Neural progenitor cell (in vitro differentiated cells): ENCODE measurements around the gene COL26A1. TPM values are rescaled to one million over a fixed set of nuclear protein-coding genes. Genes with fewer than 3 reads are reported as not detected.

Source experiments
- DNase-seq: peaks from one replicate; pipeline ENCODE4 v3.0.0-alpha.2; 2016; ENCODE audit warnings: low spot score
- H2AFZ ChIP-seq: fragments of 200-600 bp; sonication (generic); replicated peaks from 2 replicates; pipeline ENCODE4 v1.6.1; 2016; ENCODE audit warnings: antibody characterized with exemption
- H3F3A ChIP-seq: fragments of 200-600 bp; sonication (generic); 2 replicates; pipeline ENCODE4 v1.6.1; 2016; ENCODE audit warnings: antibody characterized with exemption, low read depth
- H3K27ac ChIP-seq: fragments of 200-600 bp; sonication (generic); 2 replicates; pipeline ENCODE4 v1.5.1; 2016; ENCODE audit warnings: mild to moderate bottlenecking
- H3K27me3 ChIP-seq: fragments of 200-600 bp; sonication (generic); 2 replicates; pipeline ENCODE4 v1.6.1; 2016; ENCODE audit warnings: mild to moderate bottlenecking, moderate library complexity
- H3K36me3 ChIP-seq: fragments of 200-600 bp; sonication (generic); 2 replicates; pipeline ENCODE4 v1.5.1; 2016
- H3K4me1 ChIP-seq: fragments of 200-600 bp; sonication (generic); 2 replicates; pipeline ENCODE4 v1.6.1; 2016; ENCODE audit warnings: mixed run types
- H3K4me2 ChIP-seq: fragments of 200-600 bp; sonication (generic); 2 replicates; pipeline ENCODE4 v1.6.1; 2016
- H3K4me3 ChIP-seq: fragments of 200-600 bp; sonication (generic); 2 replicates; pipeline ENCODE4 v1.5.1; 2016
- H3K79me2 ChIP-seq: fragments of 200-600 bp; sonication (generic); 2 replicates; pipeline ENCODE4 v1.6.1; 2016; ENCODE audit warnings: low read depth
- H3K9ac ChIP-seq: fragments of 200-600 bp; sonication (generic); 2 replicates; pipeline ENCODE4 v1.6.1; 2016
- H3K9me3 ChIP-seq: fragments of 200-600 bp; sonication (generic); 2 replicates; pipeline ENCODE4 v1.5.1; 2016; ENCODE audit warnings: low read depth
- H4K20me1 ChIP-seq: fragments of 200-600 bp; sonication (generic); 2 replicates; pipeline ENCODE4 v1.6.1; 2016; ENCODE audit warnings: low read depth
- H3K27ac Mint-ChIP-seq: 3 replicates; pipeline ENCODE4 v1.8.0; 2021; ENCODE audit warnings: mixed read lengths
- H3K27me3 Mint-ChIP-seq: 2 replicates; pipeline ENCODE4 v1.8.0; 2022; ENCODE audit warnings: low read depth, mild to moderate bottlenecking, inconsistent platforms, moderate library complexity, mixed read lengths; ENCODE audit not compliant: insufficient read depth
- H3K36me3 Mint-ChIP-seq: 3 replicates; pipeline ENCODE4 v1.8.0; 2021; ENCODE audit warnings: mixed read lengths
- H3K4me1 Mint-ChIP-seq: 3 replicates; pipeline ENCODE4 v1.8.0; 2021; ENCODE audit warnings: mixed read lengths
- H3K4me3 Mint-ChIP-seq: 3 replicates; pipeline ENCODE4 v1.8.0; 2021; ENCODE audit warnings: mild to moderate bottlenecking, moderate library complexity, mixed read lengths
- H3K9me3 Mint-ChIP-seq: 3 replicates; pipeline ENCODE4 v1.8.0; 2020; ENCODE audit warnings: mixed read lengths
- CTCF ChIP-seq: fragments of 200-600 bp; sonication (generic); IDR thresholded peaks from 2 replicates; pipeline ENCODE4 v1.5.1; 2017; ENCODE audit warnings: antibody characterized with exemption, mild to moderate bottlenecking
- EZH2 ChIP-seq: fragments of 200-600 bp; sonication (generic); IDR thresholded peaks from 2 replicates; pipeline ENCODE4 v1.6.1; 2017; ENCODE audit warnings: antibody characterized with exemption, mild to moderate bottlenecking, moderate library complexity
- EZH2phosphoT487 ChIP-seq: fragments of 200-600 bp; sonication (generic); IDR thresholded peaks from 2 replicates; pipeline ENCODE4 v1.6.1; 2017; ENCODE audit warnings: antibody characterized with exemption
- total RNA-seq: library from RNA; depleted of rRNA; stranded (reverse); fragments of >200 nt; gene quantifications from 2 replicates; pipeline ENCODE4 v1.2.3, GENCODE V29; 2015; ENCODE audit warnings: low replicate concordance

The COL26A1 gene
- total RNA-seq, 1 donor from 2014 or later = 26.7 TPM

DNA sequence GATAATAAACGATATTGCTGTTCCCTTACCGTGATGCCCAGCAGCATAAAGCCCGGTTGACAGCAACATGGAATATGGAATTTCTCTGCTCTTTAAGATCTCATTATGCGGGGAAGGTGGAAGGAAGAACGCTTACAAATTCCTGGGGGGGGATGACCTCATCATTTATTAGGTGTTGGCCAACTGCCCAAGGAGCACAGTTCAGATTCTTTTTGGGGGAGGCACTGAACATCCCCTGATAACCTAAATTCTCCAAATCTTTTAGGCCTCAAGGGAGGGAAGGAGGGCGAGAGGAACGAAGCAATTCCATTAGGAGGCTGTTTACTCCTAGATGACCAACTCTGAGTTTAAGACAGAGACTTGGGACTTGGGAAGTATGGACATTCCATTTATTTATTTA lies 5.2 kb upstream of the COL26A1 start:
- no peak for DNase-seq
- no peaks in the 10 kb centered on the region for H3K9me3 ChIP-seq
- H3K27me3 ChIP-seq = peaks cover 8% of the 10 kb centered on the region
- H3K4me3 ChIP-seq = no peak overlapping the region
- H4K20me1 ChIP-seq = peaks cover 5% of the 10 kb centered on the region
- Mint-ChIP-seq H3K36me3 (no peaks in the 10 kb centered on the region), H3K27me3 (peaks cover 7% of the 10 kb centered on the region), H3K9me3 (no peaks in the 10 kb centered on the region), H3K4me1 (peaks cover 11% of the 10 kb centered on the region), H3K27ac (no peak overlapping the region), H3K4me3 (no peak overlapping the region)
- H3K79me2 ChIP-seq = peaks cover 6% of the 10 kb centered on the region
- H3K27ac ChIP-seq = no peak overlapping the region
- TF ChIP-seq EZH2 = no peak
- TF ChIP-seq CTCF = no peak
- no peak for TF ChIP-seq EZH2phosphoT487
- no peaks in the 10 kb centered on the region for H3K4me1 ChIP-seq
- H2AFZ ChIP-seq = no peak overlapping the region
- peaks cover 7% of the 10 kb centered on the region for H3F3A ChIP-seq
- H3K4me2 ChIP-seq = no peak overlapping the region
- no peak overlapping the region for H3K9ac ChIP-seq
- no peaks in the 10 kb centered on the region for H3K36me3 ChIP-seq

- H3F3A ChIP-seq = peaks cover 7% of the 10 kb centered on the region
- no peaks in the 10 kb centered on the region for H3K9me3 ChIP-seq
- peaks cover 51% of the 10 kb centered on the region for H3K79me2 ChIP-seq
- no peaks in the 10 kb centered on the region for H3K36me3 ChIP-seq
- no peaks in the 10 kb centered on the region for H3K9me3 Mint-ChIP-seq
- H3K4me1 Mint-ChIP-seq = peaks cover 20% of the 10 kb centered on the region
- H3K4me3 ChIP-seq = peak overlapping the region; percentile 89
- H4K20me1 ChIP-seq = peaks cover 5% of the 10 kb centered on the region
- peaks cover 5% of the 10 kb centered on the region for H3K27me3 Mint-ChIP-seq
- H3K27ac Mint-ChIP-seq = no peak overlapping the region
- H3K4me2 ChIP-seq = peak overlapping the region; percentile 93
- TF ChIP-seq EZH2phosphoT487 (no peak), CTCF (no peak), EZH2 (no peak)
- no peak overlapping the region for H3K27ac ChIP-seq
- DNase-seq = no peak
- peak overlapping the region; percentile 90 for H3K4me3 Mint-ChIP-seq
- H3K9ac ChIP-seq = peak overlapping the region; percentile 56
- H3K4me1 ChIP-seq = no peaks in the 10 kb centered on the region
- peaks cover 15% of the 10 kb centered on the region for H3K36me3 Mint-ChIP-seq
- peak overlapping the region; percentile 95 for H2AFZ ChIP-seq
- peaks cover 11% of the 10 kb centered on the region for H3K27me3 ChIP-seq
Measured at GRCh38 chr7:101363196-101363733, 590 bp downstream of the COL26A1 start.

- H3K79me2 ChIP-seq = peaks cover 57% of the 10 kb centered on the region
- peak overlapping the region; percentile 89 for H3K4me3 ChIP-seq
- peak overlapping the region; percentile 90 for H3K4me3 Mint-ChIP-seq
- H3K36me3 Mint-ChIP-seq = peaks cover 17% of the 10 kb centered on the region
- H3K9me3 ChIP-seq = no peaks in the 10 kb centered on the region
- peaks cover 7% of the 10 kb centered on the region for H3F3A ChIP-seq
- TF ChIP-seq CTCF (peak; percentile 88), EZH2phosphoT487 (no peak)
- H3K9ac ChIP-seq = peak overlapping the region; percentile 56
- peaks cover 5% of the 10 kb centered on the region for H3K27me3 Mint-ChIP-seq
- no peaks in the 10 kb centered on the region for H3K4me1 ChIP-seq
- no peak overlapping the region for H3K27ac ChIP-seq
- H3K4me2 ChIP-seq = peak overlapping the region; percentile 93
- peak; percentile 89 for DNase-seq
- no peaks in the 10 kb centered on the region for H3K36me3 ChIP-seq
- H4K20me1 ChIP-seq = peaks cover 5% of the 10 kb centered on the region
- H3K27ac Mint-ChIP-seq = no peak overlapping the region
- no peaks in the 10 kb centered on the region for H3K9me3 Mint-ChIP-seq
- peaks cover 11% of the 10 kb centered on the region for H3K27me3 ChIP-seq
- H2AFZ ChIP-seq = peak overlapping the region; percentile 95
- peaks cover 23% of the 10 kb centered on the region for H3K4me1 Mint-ChIP-seq
Measured at GRCh38 chr7:101363734-101364374, 1.2 kb downstream of the COL26A1 start.
